ENCODE data around the gene CAMTA1. TPM values are rescaled to one million over a fixed set of nuclear protein-coding genes. Genes with fewer than 3 reads are reported as not detected.

Gene CAMTA1
- polyA plus RNA-seq, 1 experiment: 64.9 TPM

DNA sequence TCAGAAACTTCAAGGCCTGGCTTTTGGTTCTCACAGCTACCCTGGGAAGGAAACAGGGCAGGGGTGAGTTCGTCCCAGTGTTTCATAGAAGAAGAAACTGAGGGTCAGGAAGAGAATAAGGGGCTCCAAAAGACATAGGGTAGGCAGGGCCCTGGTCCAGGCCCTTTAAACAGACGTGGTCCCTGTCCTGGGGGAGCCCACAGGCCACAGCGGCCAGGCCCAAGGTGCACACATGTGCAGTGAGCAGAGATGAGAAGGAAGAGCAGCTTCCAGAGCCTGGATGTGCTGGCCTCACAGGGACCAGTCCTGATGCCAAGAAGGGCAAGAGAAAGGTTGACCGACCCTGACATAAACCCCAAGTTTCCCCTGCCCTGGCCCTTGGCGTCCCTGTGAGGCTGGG, 690.4 kb downstream of the CAMTA1 start:
- no peak for TF ChIP-seq CTCF (IDR thresholded peaks at IDR 0.05; ENCODE audit: low read depth, low read length)
- Histone ChIP-seq H3K27me3 (ENCODE audit: control insufficient read depth, insufficient read depth, low read length) (no peaks in the 10 kb centered on the region), H3K4me3 (ENCODE audit: low read depth, low read length) (no peak overlapping the region), H3K9me3 (ENCODE audit: control insufficient read depth, insufficient read depth, low read length) (peaks cover 4% of the 10 kb centered on the region; the same call in 1 of the 2 replicates), H3K27ac (ENCODE audit: low read depth, low read length) (no peak overlapping the region)
- CTCF ChIA-PET: no interaction called here
- POLR2A ChIA-PET: no interaction called here
- no peak for DNase-seq (ENCODE audit: low read depth, low spot score)

DNA sequence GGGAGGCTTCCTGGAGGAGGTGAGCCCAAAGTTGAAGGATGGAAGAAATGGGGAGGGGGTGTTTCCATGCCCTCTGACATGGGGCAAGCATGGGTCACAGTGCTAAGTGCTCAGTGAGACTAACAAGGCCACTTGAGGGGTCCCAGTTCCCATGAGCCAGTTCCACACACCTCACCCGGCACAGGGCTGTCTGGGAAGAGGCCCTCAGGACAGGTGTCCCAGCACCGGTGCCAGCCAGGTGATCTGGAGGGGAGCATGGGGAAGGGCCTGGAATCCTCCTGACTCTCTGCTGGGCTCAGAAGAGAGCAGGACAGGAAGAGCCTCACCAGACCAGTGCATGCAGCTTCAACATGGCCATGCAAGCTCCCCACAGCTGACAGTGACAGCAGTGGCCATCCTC, 691.1 kb downstream of the CAMTA1 start:
- POLR2A ChIA-PET: no interaction called here
- DNase-seq (ENCODE audit: low read depth, low spot score): no peak
- H3K9me3 ChIP-seq (ENCODE audit: control insufficient read depth, insufficient read depth, low read length): peaks cover 4% of the 10 kb centered on the region; the same call in 1 of the 2 replicates
- no peaks in the 10 kb centered on the region for H3K27me3 ChIP-seq (ENCODE audit: control insufficient read depth, insufficient read depth, low read length)
- H3K27ac ChIP-seq (ENCODE audit: low read depth, low read length): no peak overlapping the region
- H3K4me3 ChIP-seq (ENCODE audit: low read depth, low read length): no peak overlapping the region
- no peak for TF ChIP-seq CTCF (IDR thresholded peaks at IDR 0.05; ENCODE audit: low read depth, low read length)
- CTCF ChIA-PET: no interaction called here

DNA sequence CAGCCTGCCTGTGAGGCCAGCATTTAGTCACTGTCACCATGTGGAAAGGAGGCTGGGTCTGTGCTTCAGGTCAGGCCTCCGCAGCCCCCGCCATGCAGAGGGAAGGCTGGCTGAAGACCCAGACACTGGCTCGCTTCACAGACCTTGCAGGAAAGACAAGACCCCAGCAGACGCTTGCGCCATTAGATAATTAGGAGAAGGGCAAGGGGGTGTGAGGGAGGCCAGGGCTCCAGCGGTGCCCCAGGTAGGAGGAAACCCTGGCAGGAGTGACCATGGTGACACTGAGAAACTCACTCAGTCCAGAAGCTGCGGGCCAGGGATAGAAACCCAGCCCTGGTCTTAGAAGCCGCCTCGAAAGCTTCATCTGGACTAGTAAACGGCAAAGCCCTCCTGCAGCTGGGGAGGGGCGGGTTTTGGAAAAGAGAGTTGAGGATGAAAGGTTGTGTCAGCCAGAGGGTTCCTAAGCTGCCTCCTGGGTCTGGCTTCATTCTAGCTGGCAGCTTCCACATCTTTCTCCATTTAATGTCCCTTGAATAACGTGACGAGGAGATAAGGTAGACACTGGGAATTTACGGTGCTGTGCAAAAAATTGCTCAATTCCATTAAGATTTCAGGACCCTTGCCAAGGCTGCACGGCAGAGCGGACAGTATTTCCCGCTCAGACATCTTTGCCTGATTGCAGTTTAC, 691.8 kb downstream of the CAMTA1 start:
- H3K27ac ChIP-seq (ENCODE audit: low read depth, low read length): no peak overlapping the region
- CTCF ChIA-PET: no interaction called here
- POLR2A ChIA-PET: no interaction called here
- no peak for TF ChIP-seq CTCF (IDR thresholded peaks at IDR 0.05; ENCODE audit: low read depth, low read length)
- no peak overlapping the region for H3K4me3 ChIP-seq (ENCODE audit: low read depth, low read length)
- no peaks in the 10 kb centered on the region for H3K27me3 ChIP-seq (ENCODE audit: control insufficient read depth, insufficient read depth, low read length)
- H3K9me3 ChIP-seq (ENCODE audit: control insufficient read depth, insufficient read depth, low read length): peaks cover 4% of the 10 kb centered on the region; the same call in 1 of the 2 replicates
- no peak for DNase-seq (ENCODE audit: low read depth, low spot score)

DNA sequence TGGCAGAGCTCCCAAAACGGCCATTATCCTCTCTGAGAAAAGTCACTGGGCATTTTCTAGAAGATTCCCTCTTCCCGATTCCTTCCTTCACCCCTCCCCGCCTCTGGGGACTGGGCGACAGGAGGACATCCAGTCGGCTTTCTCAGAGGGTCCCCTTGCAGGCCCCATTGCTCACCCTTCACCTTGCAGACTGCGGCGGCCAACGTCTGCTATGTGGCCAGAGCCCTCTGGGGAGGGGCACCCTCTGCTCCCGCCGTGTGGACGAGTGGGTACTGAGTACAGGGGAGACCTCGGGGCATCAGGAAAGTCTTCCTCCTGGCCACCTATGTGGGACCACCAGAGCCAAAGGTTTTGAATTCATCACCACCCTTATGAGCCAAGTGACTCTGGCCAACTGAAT, 692.3 kb downstream of the CAMTA1 start:
- H3K4me3 ChIP-seq (ENCODE audit: low read depth, low read length): no peak overlapping the region
- ChIA-PET POLR2A (interaction anchor here (0.6 kb wide), 1 partner anchor 21 kb away, joined by 3 read pairs; no protein-coding TSS in a partner anchor), CTCF (no interaction called here)
- TF ChIP-seq CTCF (IDR thresholded peaks at IDR 0.05; ENCODE audit: low read depth, low read length): no peak
- H3K27ac ChIP-seq (ENCODE audit: low read depth, low read length): no peak overlapping the region
- no peak for DNase-seq (ENCODE audit: low read depth, low spot score)
- H3K9me3 ChIP-seq (ENCODE audit: control insufficient read depth, insufficient read depth, low read length): peaks cover 4% of the 10 kb centered on the region; the same call in 1 of the 2 replicates
- H3K27me3 ChIP-seq (ENCODE audit: control insufficient read depth, insufficient read depth, low read length): no peaks in the 10 kb centered on the region

DNA sequence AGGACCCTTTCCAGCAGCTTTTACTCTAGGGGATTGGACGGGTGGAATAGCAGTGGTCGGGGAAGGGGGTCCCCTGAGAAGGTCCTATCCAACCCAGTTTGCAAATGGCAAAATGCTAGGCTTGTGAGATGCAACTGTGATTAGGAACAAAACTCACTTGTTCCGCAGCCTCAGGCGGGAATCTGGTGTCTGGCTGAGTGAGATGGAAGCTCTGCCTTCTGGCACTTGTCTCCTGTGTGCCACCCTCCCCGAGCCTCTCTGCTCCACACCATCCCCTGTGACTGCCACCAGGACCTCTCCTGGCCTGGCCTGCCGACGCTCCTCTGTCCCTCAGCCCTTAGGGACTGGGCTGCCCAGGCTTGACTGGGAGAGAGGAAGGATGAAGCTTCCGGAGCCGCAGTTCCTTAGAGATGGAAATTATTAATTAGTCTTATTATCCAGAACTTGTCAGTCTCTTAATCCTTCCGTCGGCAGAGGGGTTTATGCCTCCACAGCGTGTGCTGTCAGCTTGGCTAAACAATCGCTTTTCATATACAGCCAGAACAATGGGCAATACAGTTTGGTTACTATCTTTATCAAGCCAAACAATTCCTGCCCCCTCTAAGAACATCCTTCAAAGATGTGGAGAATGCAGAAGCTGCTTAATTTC, 693.0 kb downstream of the CAMTA1 start:
- DNase-seq (ENCODE audit: low read depth, low spot score): no peak
- CTCF ChIA-PET: no interaction called here
- TF ChIP-seq CTCF (IDR thresholded peaks at IDR 0.05; ENCODE audit: low read depth, low read length): no peak
- H3K27me3 ChIP-seq (ENCODE audit: control insufficient read depth, insufficient read depth, low read length): no peaks in the 10 kb centered on the region
- H3K27ac ChIP-seq (ENCODE audit: low read depth, low read length): peak overlapping the region; percentile 98
- POLR2A ChIA-PET: interaction anchor here (0.6 to 1.6 kb wide), 5 partner anchors 7 to 179 kb away, joined by 3 to 5 read pairs (median 4); no protein-coding TSS in a partner anchor
- peak overlapping the region; percentile 10; the same call in 1 of the 2 replicates for H3K4me3 ChIP-seq (ENCODE audit: low read depth, low read length)
- H3K9me3 ChIP-seq (ENCODE audit: control insufficient read depth, insufficient read depth, low read length): peaks cover 4% of the 10 kb centered on the region; the same call in 1 of the 2 replicates
